DOHH2 (cell line): Measurements from ENCODE around the gene B3GALNT1.

Experiments
- H3F3A ChIP-seq: fragments of 200-600 bp; sonication (generic), shearing (Covaris generic); 2 replicates; pipeline ENCODE4 v1.6.0; 2016; ENCODE audit warnings: antibody characterized with exemption, mild to moderate bottlenecking; ENCODE audit not compliant: control insufficient read depth, insufficient read depth
- H3K27ac ChIP-seq: fragments of 200-600 bp; sonication (generic); 2 replicates; pipeline ENCODE4 v1.5.1; 2014; ENCODE audit warnings: low read depth, mild to moderate bottlenecking, low read length, moderate library complexity
- H3K27me3 ChIP-seq: fragments of 200-600 bp; sonication (generic); 2 replicates; pipeline ENCODE4 v1.6.1; 2014; ENCODE audit warnings: mild to moderate bottlenecking, low read length, mixed read lengths; ENCODE audit not compliant: control insufficient read depth
- H3K36me3 ChIP-seq: fragments of 200-600 bp; sonication (generic); 2 replicates; pipeline ENCODE4 v1.6.1; 2014; ENCODE audit warnings: mild to moderate bottlenecking, low read length, moderate library complexity, mixed read lengths; ENCODE audit not compliant: control insufficient read depth
- H3K4me1 ChIP-seq: fragments of 200-600 bp; sonication (generic); 2 replicates; pipeline ENCODE4 v1.6.1; 2014; ENCODE audit warnings: mild to moderate bottlenecking, low read length, mixed read lengths; ENCODE audit not compliant: control insufficient read depth
- H3K4me2 ChIP-seq: fragments of 200-600 bp; sonication (generic); 2 replicates; pipeline ENCODE4 v1.6.0; 2014; ENCODE audit warnings: mild to moderate bottlenecking, low read length, moderate library complexity
- H3K4me3 ChIP-seq: fragments of 200-600 bp; sonication (generic); 2 replicates; pipeline ENCODE4 v1.5.1; 2014; ENCODE audit warnings: mild to moderate bottlenecking, low read length, mixed read lengths
- H3K79me2 ChIP-seq: fragments of 200-600 bp; sonication (generic); 2 replicates; pipeline ENCODE4 v1.6.1; 2014; ENCODE audit warnings: mild to moderate bottlenecking, low read length, mixed read lengths; ENCODE audit not compliant: control insufficient read depth
- H3K9me2 ChIP-seq: fragments of 200-600 bp; sonication (generic); replicated peaks from 2 replicates; pipeline ENCODE4 v1.6.1; 2014; ENCODE audit warnings: mild to moderate bottlenecking, low read length, mixed read lengths; ENCODE audit not compliant: control insufficient read depth
- H3K9me3 ChIP-seq: fragments of 200-600 bp; sonication (generic); 2 replicates; pipeline ENCODE4 v1.6.1; 2014; ENCODE audit warnings: antibody characterized with exemption, low read length, mixed read lengths; ENCODE audit not compliant: control insufficient read depth, insufficient read depth
- H4K20me1 ChIP-seq: fragments of 200-600 bp; sonication (generic); 2 replicates; pipeline ENCODE4 v1.6.0; 2014; ENCODE audit warnings: low read depth, mild to moderate bottlenecking, antibody characterized with exemption, low read length, moderate library complexity; ENCODE audit not compliant: control insufficient read depth, insufficient read depth
- CTCF ChIP-seq: fragments of 200-600 bp; sonication (generic); IDR thresholded peaks from one replicate; pipeline ENCODE4 v1.5.1; 2014; ENCODE audit warnings: antibody characterized with exemption, mild to moderate bottlenecking, low read depth, low read length; ENCODE audit not compliant: poor library complexity, severe bottlenecking
- EZH2phosphoT487 ChIP-seq: fragments of 200-600 bp; sonication (generic); IDR thresholded peaks from 2 replicates; pipeline ENCODE4 v1.6.1; 2017; ENCODE audit warnings: borderline replicate concordance, mild to moderate bottlenecking, antibody characterized with exemption, low read length, moderate library complexity, mixed read lengths

B3GALNT1 gene

GRCh38 chr3:161117646-161118045 is 12.5 kb upstream of the B3GALNT1 start:
- Histone ChIP-seq H3K79me2 (no peaks in the 10 kb centered on the region), H3K36me3 (no peaks in the 10 kb centered on the region), H3K4me3 (no peak overlapping the region), H3K27ac (no peak overlapping the region), H3K4me2 (no peak overlapping the region), H3K9me3 (peaks cover 11% of the 10 kb centered on the region), H3K27me3 (no peaks in the 10 kb centered on the region), H3F3A (no peaks in the 10 kb centered on the region), H3K9me2 (no peaks in the 10 kb centered on the region), H4K20me1 (no peaks in the 10 kb centered on the region), H3K4me1 (no peaks in the 10 kb centered on the region)
- TF ChIP-seq CTCF (no peak), EZH2phosphoT487 (no peak)

- H3K9me3 ChIP-seq, result no peaks in the 10 kb centered on the region; the same call in 1 of the 2 replicates
- no peaks in the 10 kb centered on the region for H3K79me2 ChIP-seq
- no peaks in the 10 kb centered on the region for H3K9me2 ChIP-seq
- no peak overlapping the region for H3K27ac ChIP-seq
- H3K4me1 ChIP-seq, result no peaks in the 10 kb centered on the region
- H3K4me2 ChIP-seq, result no peak overlapping the region
- TF ChIP-seq EZH2phosphoT487, result no peak
- TF ChIP-seq CTCF, result no peak
- H3K4me3 ChIP-seq, result no peak overlapping the region
- peaks cover 10% of the 10 kb centered on the region; the same call in 1 of the 2 replicates for H3K27me3 ChIP-seq
- H3F3A ChIP-seq, result no peaks in the 10 kb centered on the region
- H4K20me1 ChIP-seq, result no peaks in the 10 kb centered on the region
- no peaks in the 10 kb centered on the region for H3K36me3 ChIP-seq
Observed at GRCh38 chr3:161108840-161109239, 3.7 kb upstream of the B3GALNT1 start.

- H3F3A ChIP-seq, result no peaks in the 10 kb centered on the region
- no peak overlapping the region for H3K4me2 ChIP-seq
- peaks cover 10% of the 10 kb centered on the region; the same call in 1 of the 2 replicates for H3K27me3 ChIP-seq
- no peaks in the 10 kb centered on the region for H3K4me1 ChIP-seq
- H3K36me3 ChIP-seq, result no peaks in the 10 kb centered on the region
- no peaks in the 10 kb centered on the region; the same call in 1 of the 2 replicates for H3K9me3 ChIP-seq
- no peaks in the 10 kb centered on the region for H3K79me2 ChIP-seq
- no peak overlapping the region for H3K4me3 ChIP-seq
- H3K27ac ChIP-seq, result no peak overlapping the region
- H4K20me1 ChIP-seq, result no peaks in the 10 kb centered on the region
- no peaks in the 10 kb centered on the region for H3K9me2 ChIP-seq
- TF ChIP-seq EZH2phosphoT487, result no peak
- TF ChIP-seq CTCF, result no peak
Observed at GRCh38 chr3:161107311-161107710, 2.2 kb upstream of the B3GALNT1 start.
